ENCODE results near the gene SZT2. TPM values are rescaled to one million over a fixed set of nuclear protein-coding genes. Genes with fewer than 3 reads are reported as not detected.

Gene SZT2
- total RNA-seq, 2 donors from 2014 or later: 51.4 to 51.6 TPM

GRCh38 chr1:43445606-43446387 lies 56.1 kb downstream of the SZT2 start:
- Mint-ChIP-seq H3K9me3 (no peaks in the 10 kb centered on the region), H3K27me3 (ENCODE audit: low read depth) (no peaks in the 10 kb centered on the region), H3K36me3 (ENCODE audit: insufficient read depth in 2 of 2) (peaks cover 2 to 4% of the 10 kb centered on the region in 2 donors), H3K4me3 (no peak overlapping the region), H3K27ac (no peak overlapping the region), H3K4me1 (ENCODE audit: low read depth) (no peaks in the 10 kb centered on the region)
- no peak for DNase-seq
- ATAC-seq (replicated peaks in 1 of 2): no peak

GRCh38 chr1:43446388-43446740 lies 56.7 kb downstream of the SZT2 start:
- ATAC-seq (replicated peaks in 1 of 2) (no peak), DNase-seq (no peak)
- Mint-ChIP-seq H3K36me3 (ENCODE audit: insufficient read depth in 2 of 2) (peaks cover 2 to 6% of the 10 kb centered on the region in 2 donors), H3K27ac (no peak overlapping the region), H3K9me3 (no peaks in the 10 kb centered on the region), H3K4me3 (no peak overlapping the region), H3K27me3 (ENCODE audit: low read depth) (no peaks in the 10 kb centered on the region), H3K4me1 (ENCODE audit: low read depth) (no peaks in the 10 kb centered on the region)

- Mint-ChIP-seq H3K4me3 (no peak overlapping the region), H3K27me3 (ENCODE audit: low read depth) (no peaks in the 10 kb centered on the region), H3K36me3 (ENCODE audit: insufficient read depth in 2 of 2) (peaks cover 4 to 6% of the 10 kb centered on the region in 2 donors), H3K4me1 (ENCODE audit: low read depth) (peaks cover under 1% of the 10 kb centered on the region), H3K9me3 (no peaks in the 10 kb centered on the region), H3K27ac (no peak overlapping the region)
- ATAC-seq (replicated peaks in 1 of 2) (no peak), DNase-seq (no peak)
These were observed 57.5 kb downstream of the SZT2 start for GRCh38 chr1:43446881-43447835.

DNA sequence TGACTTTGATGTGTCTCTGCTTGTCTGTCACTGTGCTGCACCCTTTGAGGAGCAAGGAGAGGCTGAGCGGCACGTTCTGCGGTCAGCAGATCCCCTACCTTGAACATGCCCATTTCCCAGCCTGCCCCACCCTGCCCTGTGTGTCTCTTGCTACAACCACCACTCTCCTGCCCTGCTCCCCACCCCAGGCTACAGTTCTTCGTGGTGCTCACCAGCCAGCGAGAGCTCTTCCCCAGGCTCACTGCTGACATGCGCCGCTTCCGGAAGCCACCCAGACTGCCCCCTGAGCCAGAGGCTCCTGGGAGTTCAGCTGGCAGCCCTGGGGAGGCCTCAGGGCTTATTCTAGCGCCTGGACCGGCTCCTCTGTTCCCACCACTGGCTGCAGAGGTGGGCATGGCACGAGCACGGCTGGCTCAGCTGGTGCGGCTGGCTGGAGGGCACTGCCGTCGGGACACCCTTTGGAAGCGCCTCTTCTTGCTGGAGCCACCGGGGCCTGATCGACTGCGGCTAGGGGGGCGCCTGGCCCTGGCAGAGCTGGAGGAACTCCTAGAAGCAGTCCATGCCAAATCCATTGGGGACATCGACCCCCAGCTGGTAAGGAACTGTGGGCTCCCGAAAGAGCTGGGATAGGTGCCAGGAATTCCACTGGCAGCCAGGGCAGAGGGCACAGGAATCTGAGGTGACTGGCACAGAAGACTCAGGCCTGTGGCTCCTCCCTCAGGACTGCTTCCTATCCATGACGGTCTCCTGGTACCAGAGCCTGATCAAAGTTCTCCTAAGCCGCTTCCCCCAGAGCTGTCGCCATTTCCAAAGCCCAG lies 58.4 kb downstream of the SZT2 start:
- H3K4me3 Mint-ChIP-seq: no peak overlapping the region
- no peak overlapping the region for H3K27ac Mint-ChIP-seq
- H3K36me3 Mint-ChIP-seq (ENCODE audit: insufficient read depth in 2 of 2): peaks cover 6 to 9% of the 10 kb centered on the region in 2 donors
- H3K4me1 Mint-ChIP-seq (ENCODE audit: low read depth): peaks cover 10% of the 10 kb centered on the region
- H3K27me3 Mint-ChIP-seq (ENCODE audit: low read depth): no peaks in the 10 kb centered on the region
- DNase-seq (no peak), ATAC-seq (replicated peaks in 1 of 2) (no peak)
- H3K9me3 Mint-ChIP-seq: no peaks in the 10 kb centered on the region

DNA sequence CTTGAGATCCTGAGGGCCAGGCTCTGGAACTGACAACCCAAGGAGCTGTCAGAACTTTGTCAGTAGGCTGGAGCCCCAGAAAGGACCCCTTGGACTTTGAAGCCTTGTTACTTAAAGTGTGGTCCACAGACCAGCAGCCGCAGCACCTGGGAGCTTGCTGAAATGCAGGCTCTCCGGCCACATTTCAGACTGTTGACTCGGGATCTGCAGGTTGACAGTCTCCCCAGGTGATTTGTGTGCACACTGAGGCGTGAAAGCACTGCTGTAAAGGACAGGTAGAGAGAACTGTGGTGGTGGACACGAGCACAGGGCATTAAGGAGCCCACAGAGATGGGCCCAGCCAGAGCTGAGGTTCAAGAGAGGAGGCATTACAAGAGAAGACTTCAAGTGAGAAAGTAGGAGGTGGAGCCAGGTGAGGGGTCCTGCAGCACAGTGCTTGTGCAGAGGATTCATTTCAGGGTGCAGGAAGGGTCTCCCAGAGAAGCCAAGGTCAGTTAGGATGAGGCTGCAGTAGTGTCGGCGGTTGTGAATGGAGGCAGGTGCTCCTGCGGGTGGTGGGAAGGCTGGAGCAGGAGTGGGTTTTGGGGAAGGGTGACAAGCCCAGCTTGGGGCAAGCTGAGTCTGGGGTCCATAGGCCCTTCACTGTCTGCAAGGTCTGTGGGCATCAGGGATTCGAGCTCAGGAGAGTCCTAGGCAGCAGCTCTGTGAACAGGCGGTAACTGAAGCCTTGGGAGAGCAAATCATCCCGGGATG lies 59.4 kb downstream of the SZT2 start:
- DNase-seq: no peak

DNA sequence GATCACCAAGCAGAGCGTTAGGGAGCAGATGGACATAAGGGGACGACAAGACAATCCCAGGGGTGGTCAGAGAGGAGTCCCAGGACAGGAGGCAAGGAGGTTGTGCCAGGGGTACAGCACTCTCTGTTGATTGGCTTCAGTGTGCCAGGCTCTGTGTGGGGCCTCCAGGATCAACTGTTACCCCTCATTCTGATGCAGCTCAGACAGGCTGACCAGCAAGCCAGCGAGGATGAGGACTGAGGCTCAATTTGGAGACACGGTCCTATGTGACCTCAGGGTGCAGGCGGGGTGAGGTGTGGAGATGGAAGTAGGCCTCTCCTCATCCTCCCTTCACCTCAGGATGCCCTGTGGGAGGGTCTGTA lies 60.0 kb downstream of the SZT2 start:
- Mint-ChIP-seq H3K36me3 (ENCODE audit: insufficient read depth in 2 of 2) (peaks cover 11% of the 10 kb centered on the region in 2 donors), H3K27ac (no peak overlapping the region), H3K27me3 (ENCODE audit: low read depth) (no peaks in the 10 kb centered on the region), H3K4me3 (no peak overlapping the region), H3K9me3 (peaks cover 0 to 2% of the 10 kb centered on the region in 2 donors), H3K4me1 (ENCODE audit: low read depth) (peaks cover 20% of the 10 kb centered on the region)
- DNase-seq (no peak), ATAC-seq (replicated peaks in 1 of 2) (no peak)

More for the DNA sequence above, 59.4 kb downstream of the SZT2 start:
- ATAC-seq (replicated peaks in 1 of 2): no peak
- Mint-ChIP-seq H3K27ac (no peak overlapping the region), H3K27me3 (ENCODE audit: low read depth) (no peaks in the 10 kb centered on the region), H3K36me3 (ENCODE audit: insufficient read depth in 2 of 2) (peaks cover 6 to 9% of the 10 kb centered on the region in 2 donors), H3K9me3 (no peaks in the 10 kb centered on the region), H3K4me1 (ENCODE audit: low read depth) (peaks cover 14% of the 10 kb centered on the region), H3K4me3 (no peak overlapping the region)

GRCh38 chr1:43450251-43450941 lies 60.7 kb downstream of the SZT2 start:
- H3K4me3 Mint-ChIP-seq: no peak overlapping the region
- H3K4me1 Mint-ChIP-seq (ENCODE audit: low read depth): peaks cover 22% of the 10 kb centered on the region

GRCh38 chr1:43451157-43451591 lies 61.5 kb downstream of the SZT2 start:
- Mint-ChIP-seq H3K4me3 (no peak overlapping the region), H3K9me3 (peaks cover 0 to 2% of the 10 kb centered on the region in 2 donors), H3K36me3 (ENCODE audit: insufficient read depth in 2 of 2) (peaks cover 11% of the 10 kb centered on the region in 2 donors), H3K27ac (no peak overlapping the region), H3K4me1 (ENCODE audit: low read depth) (peaks cover 22% of the 10 kb centered on the region), H3K27me3 (ENCODE audit: low read depth) (peaks cover 11% of the 10 kb centered on the region)
- DNase-seq: no peak
- ATAC-seq (replicated peaks in 1 of 2): no peak

More at GRCh38 chr1:43450251-43450941, 60.7 kb downstream of the SZT2 start:
- ATAC-seq (replicated peaks in 1 of 2) (no peak), DNase-seq (no peak)
- Mint-ChIP-seq H3K27me3 (ENCODE audit: low read depth) (peaks cover 3% of the 10 kb centered on the region), H3K36me3 (ENCODE audit: insufficient read depth in 2 of 2) (peaks cover 11% of the 10 kb centered on the region in 2 donors), H3K27ac (no peak overlapping the region), H3K9me3 (peaks cover 0 to 2% of the 10 kb centered on the region in 2 donors)

GRCh38 chr1:43451701-43452532 lies 62.2 kb downstream of the SZT2 start:
- Mint-ChIP-seq H3K36me3 (ENCODE audit: insufficient read depth in 2 of 2) (peaks cover 9 to 11% of the 10 kb centered on the region in 2 donors), H3K4me1 (ENCODE audit: low read depth) (peaks cover 22% of the 10 kb centered on the region), H3K4me3 (peak overlapping the region in 1 of 2 donors; percentile 7), H3K27ac (no peak overlapping the region), H3K9me3 (peaks cover 0 to 2% of the 10 kb centered on the region in 2 donors), H3K27me3 (ENCODE audit: low read depth) (peaks cover 11% of the 10 kb centered on the region)
- DNase-seq (no peak), ATAC-seq (replicated peaks in 1 of 2) (no peak)

- peak overlapping the region; percentile 63 to 70 for H3K4me3 Mint-ChIP-seq
- no peak for DNase-seq
These were observed 63.2 kb downstream of the SZT2 start for GRCh38 chr1:43452789-43453441.

More at GRCh38 chr1:43452789-43453441, 63.2 kb downstream of the SZT2 start:
- Mint-ChIP-seq H3K36me3 (ENCODE audit: insufficient read depth in 2 of 2) (peaks cover 9 to 11% of the 10 kb centered on the region in 2 donors), H3K27me3 (ENCODE audit: low read depth) (peaks cover 11% of the 10 kb centered on the region), H3K9me3 (peaks cover 0 to 2% of the 10 kb centered on the region in 2 donors), H3K27ac (no peak overlapping the region), H3K4me1 (ENCODE audit: low read depth) (peaks cover 22% of the 10 kb centered on the region)
- peak in 1 of 2 donors; percentile 2 for ATAC-seq (replicated peaks in 1 of 2)

All from activated T-cell treated with anti-CD3 and anti-CD28 coated beads, Interleukin-2, amount 50 U/mL, for 72 hours (primary cell).